HG03159 (cell line): Measurements from ENCODE around the gene DNAL1.
"Not testable (repeated sequence)": the region's sequence is repeated elsewhere in the genome, so short reads cannot be mapped to it uniquely, and the experiment has no call there.

ENCODE experiments used
- ATAC-seq: cut with Tn5 transposase; IDR thresholded peaks from one replicate; pipeline ENCODE4 v1.9.1; 2021; ENCODE audit warnings: mild to moderate bottlenecking, moderate library complexity; ENCODE audit not compliant: unreplicated experiment

DNAL1 gene

GRCh38 chr14:73644531-73645247 is at the start of gene DNAL1:
TSS of gene DNAL1 (plus strand) at chr14:73644986. CDS start at chr14:73645040, 54 bp downstream.
- peak; percentile 97 for ATAC-seq

- ATAC-seq = no peak
These were observed 45.3 kb upstream of the DNAL1 start for GRCh38 chr14:73599499-73599898.

- ATAC-seq = no peak
These were observed 41.8 kb upstream of the DNAL1 start for GRCh38 chr14:73602994-73603393.

- no peak for ATAC-seq
These were observed 38.5 kb upstream of the DNAL1 start for GRCh38 chr14:73606271-73606670.

- no peak for ATAC-seq
These were observed 37.5 kb upstream of the DNAL1 start for GRCh38 chr14:73607241-73607640.

GRCh38 chr14:73610687-73611086 is 34.1 kb upstream of the DNAL1 start:
- no peak for ATAC-seq

GRCh38 chr14:73612339-73613045 is 32.3 kb upstream of the DNAL1 start, which contains the start of gene ACOT6:
TSS of gene ACOT6 (plus strand) at chr14:73612517. CDS start at chr14:73612572, 55 bp downstream.
- no peak for ATAC-seq

GRCh38 chr14:73613046-73613383 is 31.8 kb upstream of the DNAL1 start:
- ATAC-seq = no peak

GRCh38 chr14:73613419-73613963 is 31.3 kb upstream of the DNAL1 start:
- ATAC-seq = no peak

GRCh38 chr14:73616831-73617230 is 28.0 kb upstream of the DNAL1 start:
- ATAC-seq = no peak

- no peak for ATAC-seq
These were observed 25.3 kb upstream of the DNAL1 start for GRCh38 chr14:73619524-73619923.

- ATAC-seq = no peak
These were observed 24.5 kb upstream of the DNAL1 start for GRCh38 chr14:73620268-73620667.

- no peak for ATAC-seq
These were observed 21.2 kb upstream of the DNAL1 start for GRCh38 chr14:73623504-73624054.

- ATAC-seq = no peak
These were observed 19.1 kb upstream of the DNAL1 start for GRCh38 chr14:73625706-73626105.

- no peak for ATAC-seq
These were observed 17.6 kb upstream of the DNAL1 start for GRCh38 chr14:73627151-73627558.

- ATAC-seq = no peak
These were observed 14.6 kb upstream of the DNAL1 start for GRCh38 chr14:73630009-73630780.

GRCh38 chr14:73633116-73634010 is 11.4 kb upstream of the DNAL1 start:
- peak; percentile 52 for ATAC-seq

GRCh38 chr14:73634011-73634833 is 10.6 kb upstream of the DNAL1 start:
- ATAC-seq = no peak

- ATAC-seq = not testable (repeated sequence)
These were observed 8.4 kb upstream of the DNAL1 start for GRCh38 chr14:73636355-73636754.
